Measurements from ENCODE around the gene SLC25A19. TPM values are rescaled to one million over a fixed set of nuclear protein-coding genes. Genes with fewer than 3 reads are reported as not detected.

Gene SLC25A19
- total RNA-seq, 4 donors from 2014 or later = 6.1 to 18.7 (median 14.4) TPM

GRCh38 chr17:75289832-75290337, 652 bp upstream of the SLC25A19 start:
- peak; percentile 34 to 57 for ATAC-seq
- Histone ChIP-seq H3K36me3 (peaks cover 0 to 13% of the 10 kb centered on the region in 2 donors), H3K27me3 (no peaks in the 10 kb centered on the region), H3K4me3 (peak overlapping the region; percentile 84 to 92 (median 86)), H3K9me3 (no peaks in the 10 kb centered on the region), H3K4me1 (peaks cover 8 to 9% of the 10 kb centered on the region in 2 donors), H3K27ac (peak overlapping the region; percentile 88 to 96 (median 94))
- peak; percentile 35 to 67 for DNase-seq
- intact Hi-C loops (cut with DNase I; ENCODE audit: low total_unique reads) (loop anchor here (1.0 to 10.0 kb wide), 3 partner anchors 19 to 225 kb away; partner anchors contain the start of genes CASKIN2, GRB2, MIF4GD and TSEN54), in situ Hi-C loops (cut with MboI; ENCODE audit: low sequenced_read_pairs in 4 of 4) (no loop called here)
- TF ChIP-seq POLR2A (IDR thresholded peaks at IDR 0.05) (no peak), CTCF (IDR thresholded peaks at IDR 0.05 in 4 of 5, conservative IDR thresholded peaks at IDR 0.05 in 1 of 5) (no peak)

GRCh38 chr17:75288770-75289114, 491 bp downstream of the SLC25A19 start:
- TF ChIP-seq POLR2A (IDR thresholded peaks at IDR 0.05) (no peak), CTCF (IDR thresholded peaks at IDR 0.05 in 4 of 5, conservative IDR thresholded peaks at IDR 0.05 in 1 of 5) (no peak)
- intact Hi-C loops (cut with DNase I; ENCODE audit: low total_unique reads) (loop anchor here (1.0 to 2.0 kb wide), 2 partner anchors 18 to 117 kb away; partner anchors contain the start of genes GRB2 and MIF4GD), in situ Hi-C loops (cut with MboI; ENCODE audit: low sequenced_read_pairs in 4 of 4) (no loop called here)

GRCh38 chr17:75288359-75288758, 874 bp downstream of the SLC25A19 start:
- ATAC-seq (no peak), DNase-seq (no peak)
- in situ Hi-C loops (cut with MboI; ENCODE audit: low sequenced_read_pairs in 4 of 4) (no loop called here), intact Hi-C loops (cut with DNase I; ENCODE audit: low total_unique reads) (loop anchor here (2.0 kb wide), 1 partner anchor 18 kb away; the partner anchor contains the start of gene MIF4GD)
- Histone ChIP-seq H3K27me3 (no peaks in the 10 kb centered on the region), H3K4me1 (peaks cover 8 to 9% of the 10 kb centered on the region in 2 donors), H3K4me3 (peak overlapping the region; percentile 84 to 92 (median 86)), H3K27ac (peak overlapping the region; percentile 88 to 96 (median 94)), H3K36me3 (peaks cover 0 to 18% of the 10 kb centered on the region in 2 donors), H3K9me3 (no peaks in the 10 kb centered on the region)
- no peak for TF ChIP-seq POLR2A (IDR thresholded peaks at IDR 0.05)
- TF ChIP-seq CTCF (IDR thresholded peaks at IDR 0.05 in 4 of 5, conservative IDR thresholded peaks at IDR 0.05 in 1 of 5) = no peak

More at GRCh38 chr17:75288770-75289114, 491 bp downstream of the SLC25A19 start:
- peak overlapping the region; percentile 84 to 92 (median 86) for H3K4me3 ChIP-seq
- peak overlapping the region; percentile 88 to 96 (median 94) for H3K27ac ChIP-seq
- H3K27me3 ChIP-seq = no peaks in the 10 kb centered on the region
- ATAC-seq (peak; percentile 21 to 27), DNase-seq (no peak)
- H3K9me3 ChIP-seq = no peaks in the 10 kb centered on the region
- peaks cover 0 to 14% of the 10 kb centered on the region in 2 donors for H3K36me3 ChIP-seq
- peaks cover 8 to 9% of the 10 kb centered on the region in 2 donors for H3K4me1 ChIP-seq

GRCh38 chr17:75287221-75287620, 2.0 kb downstream of the SLC25A19 start:
- no peak for ATAC-seq
- no peak for DNase-seq
- intact Hi-C loops (cut with DNase I; ENCODE audit: low total_unique reads) = no loop called here
- no peak for TF ChIP-seq POLR2A (IDR thresholded peaks at IDR 0.05)
- no peak for TF ChIP-seq CTCF (IDR thresholded peaks at IDR 0.05 in 4 of 5, conservative IDR thresholded peaks at IDR 0.05 in 1 of 5)
- no peak overlapping the region for H3K4me3 ChIP-seq
- peaks cover 8 to 9% of the 10 kb centered on the region in 2 donors for H3K4me1 ChIP-seq
- no peak overlapping the region for H3K27ac ChIP-seq
- H3K27me3 ChIP-seq = no peaks in the 10 kb centered on the region
- in situ Hi-C loops (cut with MboI; ENCODE audit: low sequenced_read_pairs in 4 of 4) = no loop called here
- H3K9me3 ChIP-seq = no peaks in the 10 kb centered on the region
- peaks cover 0 to 27% of the 10 kb centered on the region in 2 donors for H3K36me3 ChIP-seq
